A549 (cell line): Measurements from ENCODE around the gene SEPTIN3.

Experiments
- CEBPB ChIP-seq, 2 experiments: fragments of >200 bp in 1 of 2; sonication (Bioruptor Twin) in 1 of 2; formaldehyde crosslinking in 1 of 2; IDR thresholded peaks; 2 replicates each; pipeline ENCODE4 v1.6.1; 2012 to 2016
- CTCF ChIP-seq: fragments of >200 bp; sonication (Bioruptor Twin); formaldehyde crosslinking; IDR thresholded peaks from 3 replicates; pipeline ENCODE4 v1.5.1; 2016
- EP300 ChIP-seq, 2 experiments: fragments of >200 bp; sonication (Bioruptor Twin); formaldehyde crosslinking; IDR thresholded peaks; 2 replicates in 1 of 2; 3 replicates in 1 of 2; pipeline ENCODE4 v1.6.1; 2016 to 2017
- POLR2A ChIP-seq: IDR thresholded peaks from 2 replicates; pipeline ENCODE4 v1.6.1; 2012; ENCODE audit warnings: mild to moderate bottlenecking, low read length
- RAD21 ChIP-seq, 2 experiments: fragments of >200 bp in 1 of 2; sonication (Bioruptor Twin) in 1 of 2; formaldehyde crosslinking in 1 of 2; IDR thresholded peaks in 1 of 2; conservative IDR thresholded peaks in 1 of 2; 2 replicates in 1 of 2; 3 replicates in 1 of 2; pipeline ENCODE4 v1.6.1; 2012 to 2018; ENCODE audit warnings: inconsistent platforms in 1 of 2
- SMC3 ChIP-seq: fragments of >200 bp; sonication (Bioruptor Twin); formaldehyde crosslinking; IDR thresholded peaks from 3 replicates; pipeline ENCODE4 v1.6.1; 2018; ENCODE audit warnings: inconsistent platforms
- TP53 ChIP-seq: fragments of 250-450 bp; sonication (Bioruptor Pico); IDR thresholded peaks from 2 replicates; pipeline ENCODE4 v1.5.0; 2021; ENCODE audit warnings: mild to moderate bottlenecking, moderate library complexity
- ZFP36 ChIP-seq: fragments of 450-650 bp; IDR thresholded peaks from 2 replicates; pipeline ENCODE4 v1.6.1; 2014; ENCODE audit warnings: borderline replicate concordance; ENCODE audit not compliant: partially characterized antibody

- no peak for TF ChIP-seq CEBPB (IDR thresholded peaks at IDR 0.05)
- TF ChIP-seq CTCF, result no peak
- TF ChIP-seq RAD21 (conservative IDR thresholded peaks at IDR 0.05 in 1 of 2, IDR thresholded peaks at IDR 0.05 in 1 of 2), result no peak
- TF ChIP-seq ZFP36, result no peak
- no peak for TF ChIP-seq POLR2A
- TF ChIP-seq TP53, result no peak
- TF ChIP-seq EP300 (IDR thresholded peaks at IDR 0.05), result no peak
- TF ChIP-seq SMC3, result no peak
Measured at GRCh38 chr22:41949297-41949965, 19.8 kb upstream of the SEPTIN3 start.
